SK-N-SH treated with all-trans-retinoic acid at 6 μM for 48 hours (cell line): ENCODE results near the gene ATP7B.

ENCODE experiments used
- ATAC-seq: fragments of 200-7000 bp; cut with Tn5 transposase; 3 replicates; pipeline ENCODE4 v1.9.1; 2020; ENCODE audit warnings: mild to moderate bottlenecking, moderate library complexity
- ARNTL ChIP-seq: fragments of 450-650 bp; formaldehyde crosslinking; IDR thresholded peaks from 2 replicates; pipeline ENCODE4 v1.5.0; 2020; ENCODE audit warnings: low read depth, mild to moderate bottlenecking, moderate library complexity, borderline replicate concordance
- BACH2 ChIP-seq: fragments of 250-450 bp; sonication (Bioruptor Pico); IDR thresholded peaks from 2 replicates; pipeline ENCODE4 v1.9.0; 2021; ENCODE audit warnings: mild to moderate bottlenecking, borderline replicate concordance
- CSDC2 ChIP-seq: fragments of 250-450 bp; sonication (Bioruptor Pico); IDR thresholded peaks from 2 replicates; pipeline ENCODE4 v1.5.0; 2020; ENCODE audit warnings: mild to moderate bottlenecking, moderate library complexity
- ESRRG ChIP-seq: fragments of 250-450 bp; sonication (Bioruptor Pico); IDR thresholded peaks from 2 replicates; pipeline ENCODE4 v1.6.1; 2021; ENCODE audit warnings: mild to moderate bottlenecking
- GLIS3 ChIP-seq: fragments of 250-450 bp; sonication (Bioruptor Pico); IDR thresholded peaks from 2 replicates; pipeline ENCODE4 v1.5.0; 2020; ENCODE audit warnings: mild to moderate bottlenecking, moderate library complexity
- ISL1 ChIP-seq: fragments of 250-450 bp; sonication (Bioruptor Pico); IDR thresholded peaks from 2 replicates; pipeline ENCODE4 v2.1.2; 2022; ENCODE audit warnings: mild to moderate bottlenecking, moderate library complexity
- OSR1 ChIP-seq: fragments of 250-450 bp; sonication (Bioruptor Pico); IDR thresholded peaks from 2 replicates; pipeline ENCODE4 v1.8.0; 2022; ENCODE audit warnings: moderate library complexity, mild to moderate bottlenecking, inconsistent platforms
- PPARA ChIP-seq: fragments of 250-450 bp; sonication (Bioruptor Pico); IDR thresholded peaks from 2 replicates; pipeline ENCODE4 v1.5.0; 2020; ENCODE audit warnings: mild to moderate bottlenecking, borderline replicate concordance
- RARB ChIP-seq: fragments of 250-450 bp; sonication (Bioruptor Pico); IDR thresholded peaks from 2 replicates; pipeline ENCODE4 v1.8.0; 2021; ENCODE audit warnings: mild to moderate bottlenecking, moderate library complexity
- SNAI2 ChIP-seq: fragments of 250-450 bp; sonication (Bioruptor Pico); IDR thresholded peaks from 2 replicates; pipeline ENCODE4 v1.5.0; 2020; ENCODE audit warnings: mild to moderate bottlenecking, moderate library complexity
- ZFP3 ChIP-seq: fragments of 250-450 bp; sonication (Bioruptor Pico); IDR thresholded peaks from 2 replicates; pipeline ENCODE4 v1.5.0; 2020; ENCODE audit warnings: mild to moderate bottlenecking, moderate library complexity
- ZFP30 ChIP-seq: fragments of 450-650 bp; formaldehyde crosslinking; IDR thresholded peaks from 2 replicates; pipeline ENCODE4 v1.5.0; 2022; ENCODE audit warnings: mild to moderate bottlenecking, moderate library complexity
- ZNF565 ChIP-seq: fragments of 450-650 bp; formaldehyde crosslinking; conservative IDR thresholded peaks from 2 replicates; pipeline ENCODE4 v1.5.0; 2020; ENCODE audit warnings: low read depth, mild to moderate bottlenecking, moderate library complexity
- ZNF70 ChIP-seq: fragments of 450-650 bp; formaldehyde crosslinking; IDR thresholded peaks from 2 replicates; pipeline ENCODE4 v1.5.0; 2020; ENCODE audit warnings: mild to moderate bottlenecking, moderate library complexity
- ZNF8 ChIP-seq: fragments of 450-650 bp; formaldehyde crosslinking; IDR thresholded peaks from 2 replicates; pipeline ENCODE4 v1.5.0; 2020; ENCODE audit warnings: mild to moderate bottlenecking, moderate library complexity
- TF ChIP-seq, protein P1 (sequence below): fragments of 250-450 bp; sonication (Bioruptor Pico); IDR thresholded peaks from 2 replicates; pipeline ENCODE4 v1.5.1; 2021; ENCODE audit warnings: mild to moderate bottlenecking, moderate library complexity
- TF ChIP-seq, protein P2 (sequence below): fragments of 250-450 bp; sonication (Bioruptor Pico); IDR thresholded peaks from 2 replicates; pipeline ENCODE4 v1.8.0; 2020; ENCODE audit warnings: mild to moderate bottlenecking, moderate library complexity, borderline replicate concordance
- TF ChIP-seq, protein P3 (sequence below): fragments of 250-450 bp; sonication (Bioruptor Pico); IDR thresholded peaks from 2 replicates; pipeline ENCODE4 v1.5.0; 2020; ENCODE audit warnings: mild to moderate bottlenecking, moderate library complexity
- TF ChIP-seq, protein P4 (sequence below): fragments of 250-450 bp; sonication (Bioruptor Pico); IDR thresholded peaks from 2 replicates; pipeline ENCODE4 v1.8.0; 2021; ENCODE audit warnings: low read depth, mild to moderate bottlenecking, moderate library complexity, borderline replicate concordance
- TF ChIP-seq, protein P5 (sequence below): fragments of 250-450 bp; sonication (Bioruptor Pico); IDR thresholded peaks from 2 replicates; pipeline ENCODE4 v1.5.1; 2020; ENCODE audit warnings: low read depth, mild to moderate bottlenecking, moderate library complexity

Gene ATP7B

GRCh38 chr13:52043675-52044074 is 32.4 kb upstream of the ATP7B start:
- ATAC-seq: no peak
- TF ChIP-seq ZFP3: no peak
- no peak for TF ChIP-seq GLIS3 (CRISPR knock-in tag)
- no peak for TF ChIP-seq ZNF565 (CRISPR knock-in tag)
- TF ChIP-seq, protein P1, sequence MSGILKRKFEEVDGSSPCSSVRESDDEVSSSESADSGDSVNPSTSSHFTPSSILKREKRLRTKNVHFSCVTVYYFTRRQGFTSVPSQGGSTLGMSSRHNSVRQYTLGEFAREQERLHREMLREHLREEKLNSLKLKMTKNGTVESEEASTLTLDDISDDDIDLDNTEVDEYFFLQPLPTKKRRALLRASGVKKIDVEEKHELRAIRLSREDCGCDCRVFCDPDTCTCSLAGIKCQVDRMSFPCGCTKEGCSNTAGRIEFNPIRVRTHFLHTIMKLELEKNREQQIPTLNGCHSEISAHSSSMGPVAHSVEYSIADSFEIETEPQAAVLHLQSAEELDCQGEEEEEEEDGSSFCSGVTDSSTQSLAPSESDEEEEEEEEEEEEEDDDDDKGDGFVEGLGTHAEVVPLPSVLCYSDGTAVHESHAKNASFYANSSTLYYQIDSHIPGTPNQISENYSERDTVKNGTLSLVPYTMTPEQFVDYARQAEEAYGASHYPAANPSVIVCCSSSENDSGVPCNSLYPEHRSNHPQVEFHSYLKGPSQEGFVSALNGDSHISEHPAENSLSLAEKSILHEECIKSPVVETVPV (CRISPR knock-in tag): no peak
- no peak for TF ChIP-seq ARNTL (CRISPR knock-in tag)
- TF ChIP-seq, protein P2, sequence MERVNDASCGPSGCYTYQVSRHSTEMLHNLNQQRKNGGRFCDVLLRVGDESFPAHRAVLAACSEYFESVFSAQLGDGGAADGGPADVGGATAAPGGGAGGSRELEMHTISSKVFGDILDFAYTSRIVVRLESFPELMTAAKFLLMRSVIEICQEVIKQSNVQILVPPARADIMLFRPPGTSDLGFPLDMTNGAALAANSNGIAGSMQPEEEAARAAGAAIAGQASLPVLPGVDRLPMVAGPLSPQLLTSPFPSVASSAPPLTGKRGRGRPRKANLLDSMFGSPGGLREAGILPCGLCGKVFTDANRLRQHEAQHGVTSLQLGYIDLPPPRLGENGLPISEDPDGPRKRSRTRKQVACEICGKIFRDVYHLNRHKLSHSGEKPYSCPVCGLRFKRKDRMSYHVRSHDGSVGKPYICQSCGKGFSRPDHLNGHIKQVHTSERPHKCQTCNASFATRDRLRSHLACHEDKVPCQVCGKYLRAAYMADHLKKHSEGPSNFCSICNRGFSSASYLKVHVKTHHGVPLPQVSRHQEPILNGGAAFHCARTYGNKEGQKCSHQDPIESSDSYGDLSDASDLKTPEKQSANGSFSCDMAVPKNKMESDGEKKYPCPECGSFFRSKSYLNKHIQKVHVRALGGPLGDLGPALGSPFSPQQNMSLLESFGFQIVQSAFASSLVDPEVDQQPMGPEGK (CRISPR knock-in tag): no peak
- TF ChIP-seq ZNF8 (CRISPR knock-in tag): no peak
- no peak for TF ChIP-seq ISL1 (CRISPR knock-in tag)

GRCh38 chr13:52036037-52036436 is 24.8 kb upstream of the ATP7B start:
- ATAC-seq: no peak

GRCh38 chr13:52034616-52035226 is 23.5 kb upstream of the ATP7B start:
- no peak for ATAC-seq
- TF ChIP-seq OSR1 (CRISPR knock-in tag) (no peak), ZNF8 (CRISPR knock-in tag) (no peak), BACH2 (no peak), PPARA (CRISPR knock-in tag) (no peak), ZNF565 (CRISPR knock-in tag) (no peak), ZFP30 (CRISPR knock-in tag) (no peak), ZNF70 (CRISPR knock-in tag) (no peak), RARB (no peak)
- TF ChIP-seq, protein P3, sequence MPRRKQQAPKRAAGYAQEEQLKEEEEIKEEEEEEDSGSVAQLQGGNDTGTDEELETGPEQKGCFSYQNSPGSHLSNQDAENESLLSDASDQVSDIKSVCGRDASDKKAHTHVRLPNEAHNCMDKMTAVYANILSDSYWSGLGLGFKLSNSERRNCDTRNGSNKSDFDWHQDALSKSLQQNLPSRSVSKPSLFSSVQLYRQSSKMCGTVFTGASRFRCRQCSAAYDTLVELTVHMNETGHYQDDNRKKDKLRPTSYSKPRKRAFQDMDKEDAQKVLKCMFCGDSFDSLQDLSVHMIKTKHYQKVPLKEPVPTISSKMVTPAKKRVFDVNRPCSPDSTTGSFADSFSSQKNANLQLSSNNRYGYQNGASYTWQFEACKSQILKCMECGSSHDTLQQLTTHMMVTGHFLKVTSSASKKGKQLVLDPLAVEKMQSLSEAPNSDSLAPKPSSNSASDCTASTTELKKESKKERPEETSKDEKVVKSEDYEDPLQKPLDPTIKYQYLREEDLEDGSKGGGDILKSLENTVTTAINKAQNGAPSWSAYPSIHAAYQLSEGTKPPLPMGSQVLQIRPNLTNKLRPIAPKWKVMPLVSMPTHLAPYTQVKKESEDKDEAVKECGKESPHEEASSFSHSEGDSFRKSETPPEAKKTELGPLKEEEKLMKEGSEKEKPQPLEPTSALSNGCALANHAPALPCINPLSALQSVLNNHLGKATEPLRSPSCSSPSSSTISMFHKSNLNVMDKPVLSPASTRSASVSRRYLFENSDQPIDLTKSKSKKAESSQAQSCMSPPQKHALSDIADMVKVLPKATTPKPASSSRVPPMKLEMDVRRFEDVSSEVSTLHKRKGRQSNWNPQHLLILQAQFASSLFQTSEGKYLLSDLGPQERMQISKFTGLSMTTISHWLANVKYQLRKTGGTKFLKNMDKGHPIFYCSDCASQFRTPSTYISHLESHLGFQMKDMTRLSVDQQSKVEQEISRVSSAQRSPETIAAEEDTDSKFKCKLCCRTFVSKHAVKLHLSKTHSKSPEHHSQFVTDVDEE: no peak
- TF ChIP-seq, protein P2 (CRISPR knock-in tag): no peak

More at GRCh38 chr13:52036037-52036436, 24.8 kb upstream of the ATP7B start:
- TF ChIP-seq ESRRG (CRISPR knock-in tag) (no peak), GLIS3 (CRISPR knock-in tag) (no peak), ZFP3 (no peak), CSDC2 (CRISPR knock-in tag) (no peak), OSR1 (CRISPR knock-in tag) (no peak), ARNTL (CRISPR knock-in tag) (no peak), ZNF8 (CRISPR knock-in tag) (no peak), PPARA (CRISPR knock-in tag) (no peak), SNAI2 (CRISPR knock-in tag) (no peak), ZFP30 (CRISPR knock-in tag) (no peak), ISL1 (CRISPR knock-in tag) (no peak)
- TF ChIP-seq, protein P4, sequence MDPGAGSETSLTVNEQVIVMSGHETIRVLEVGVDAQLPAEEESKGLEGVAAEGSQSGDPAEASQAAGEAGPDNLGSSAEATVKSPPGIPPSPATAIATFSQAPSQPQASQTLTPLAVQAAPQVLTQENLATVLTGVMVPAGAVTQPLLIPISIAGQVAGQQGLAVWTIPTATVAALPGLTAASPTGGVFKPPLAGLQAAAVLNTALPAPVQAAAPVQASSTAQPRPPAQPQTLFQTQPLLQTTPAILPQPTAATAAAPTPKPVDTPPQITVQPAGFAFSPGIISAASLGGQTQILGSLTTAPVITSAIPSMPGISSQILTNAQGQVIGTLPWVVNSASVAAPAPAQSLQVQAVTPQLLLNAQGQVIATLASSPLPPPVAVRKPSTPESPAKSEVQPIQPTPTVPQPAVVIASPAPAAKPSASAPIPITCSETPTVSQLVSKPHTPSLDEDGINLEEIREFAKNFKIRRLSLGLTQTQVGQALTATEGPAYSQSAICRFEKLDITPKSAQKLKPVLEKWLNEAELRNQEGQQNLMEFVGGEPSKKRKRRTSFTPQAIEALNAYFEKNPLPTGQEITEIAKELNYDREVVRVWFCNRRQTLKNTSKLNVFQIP: no peak
- TF ChIP-seq, protein P2 (CRISPR knock-in tag): no peak
- TF ChIP-seq, protein P5, sequence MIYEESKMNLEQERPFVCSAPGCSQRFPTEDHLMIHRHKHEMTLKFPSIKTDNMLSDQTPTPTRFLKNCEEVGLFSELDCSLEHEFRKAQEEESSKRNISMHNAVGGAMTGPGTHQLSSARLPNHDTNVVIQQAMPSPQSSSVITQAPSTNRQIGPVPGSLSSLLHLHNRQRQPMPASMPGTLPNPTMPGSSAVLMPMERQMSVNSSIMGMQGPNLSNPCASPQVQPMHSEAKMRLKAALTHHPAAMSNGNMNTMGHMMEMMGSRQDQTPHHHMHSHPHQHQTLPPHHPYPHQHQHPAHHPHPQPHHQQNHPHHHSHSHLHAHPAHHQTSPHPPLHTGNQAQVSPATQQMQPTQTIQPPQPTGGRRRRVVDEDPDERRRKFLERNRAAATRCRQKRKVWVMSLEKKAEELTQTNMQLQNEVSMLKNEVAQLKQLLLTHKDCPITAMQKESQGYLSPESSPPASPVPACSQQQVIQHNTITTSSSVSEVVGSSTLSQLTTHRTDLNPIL (CRISPR knock-in tag): no peak
- TF ChIP-seq, all 23 proteins: peak for 0
